Fibroblast of villous mesenchyme (primary cell): ENCODE results near the gene BRINP1. TPM values are rescaled to one million over a fixed set of nuclear protein-coding genes. Genes with fewer than 3 reads are reported as not detected.

Experiments used
- DNase-seq: peaks from one replicate; pipeline ENCODE4 v3.0.0-alpha.2; 2010; ENCODE audit warnings: low read depth
- H3K4me3 ChIP-seq: 2 replicates; pipeline ENCODE4 v1.5.1; 2011; ENCODE audit warnings: low read depth, mild to moderate bottlenecking, low read length
- total RNA-seq: library from RNA; depleted of rRNA; stranded (reverse); fragments of >200 nt; gene quantifications from 2 replicates; pipeline ENCODE4 v1.2.3, GENCODE V29; 2012
- TF ChIP-seq, protein P1 (sequence below): IDR thresholded peaks from 2 replicates; pipeline ENCODE4 v1.5.1; 2012; ENCODE audit warnings: low read depth, mild to moderate bottlenecking, low read length; ENCODE audit not compliant: insufficient read depth

The BRINP1 gene
- total RNA-seq, 1 donor: under 0.01 TPM

DNA sequence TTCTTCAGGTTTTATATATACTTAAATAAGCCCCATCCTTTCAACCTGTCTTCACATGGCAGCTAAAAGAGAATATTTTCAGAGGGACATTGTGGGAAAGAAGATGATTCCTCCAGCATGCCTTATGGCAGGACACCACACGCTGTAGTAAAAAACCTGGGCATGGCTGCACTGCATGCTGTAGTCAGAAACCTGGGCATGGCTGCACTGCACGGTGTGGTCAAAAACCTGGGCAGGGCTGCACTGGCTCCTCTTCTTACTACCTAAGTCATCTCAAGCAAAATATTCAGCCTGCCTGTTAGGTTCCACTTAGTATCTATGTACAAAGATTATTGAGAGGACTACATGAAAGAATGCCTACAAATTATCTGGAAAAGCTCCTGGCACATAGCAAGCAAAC is 153.6 kb downstream of the BRINP1 start:
- H3K4me3 ChIP-seq: no peak overlapping the region
- TF ChIP-seq, protein P1, sequence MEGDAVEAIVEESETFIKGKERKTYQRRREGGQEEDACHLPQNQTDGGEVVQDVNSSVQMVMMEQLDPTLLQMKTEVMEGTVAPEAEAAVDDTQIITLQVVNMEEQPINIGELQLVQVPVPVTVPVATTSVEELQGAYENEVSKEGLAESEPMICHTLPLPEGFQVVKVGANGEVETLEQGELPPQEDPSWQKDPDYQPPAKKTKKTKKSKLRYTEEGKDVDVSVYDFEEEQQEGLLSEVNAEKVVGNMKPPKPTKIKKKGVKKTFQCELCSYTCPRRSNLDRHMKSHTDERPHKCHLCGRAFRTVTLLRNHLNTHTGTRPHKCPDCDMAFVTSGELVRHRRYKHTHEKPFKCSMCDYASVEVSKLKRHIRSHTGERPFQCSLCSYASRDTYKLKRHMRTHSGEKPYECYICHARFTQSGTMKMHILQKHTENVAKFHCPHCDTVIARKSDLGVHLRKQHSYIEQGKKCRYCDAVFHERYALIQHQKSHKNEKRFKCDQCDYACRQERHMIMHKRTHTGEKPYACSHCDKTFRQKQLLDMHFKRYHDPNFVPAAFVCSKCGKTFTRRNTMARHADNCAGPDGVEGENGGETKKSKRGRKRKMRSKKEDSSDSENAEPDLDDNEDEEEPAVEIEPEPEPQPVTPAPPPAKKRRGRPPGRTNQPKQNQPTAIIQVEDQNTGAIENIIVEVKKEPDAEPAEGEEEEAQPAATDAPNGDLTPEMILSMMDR: no peak
- DNase-seq: no peak

DNA sequence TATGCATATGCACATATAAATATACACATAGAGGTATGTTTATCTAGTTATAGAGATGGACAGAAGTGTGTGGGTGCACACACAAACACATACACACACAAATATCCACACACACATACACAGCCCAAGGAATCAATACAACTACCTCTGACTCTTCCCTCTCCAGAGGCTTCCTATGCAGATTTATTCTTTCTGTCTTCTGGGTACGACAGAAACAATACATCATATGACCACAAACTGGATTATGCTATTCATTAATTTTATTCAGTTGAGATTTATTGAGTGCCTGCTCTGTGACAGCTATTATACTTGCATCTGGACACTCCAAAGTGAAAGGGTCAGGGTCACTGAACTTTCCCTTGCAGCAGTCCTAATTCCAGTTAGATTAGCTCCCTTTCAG is 155.8 kb downstream of the BRINP1 start:
- TF ChIP-seq, protein P1: no peak
- H3K4me3 ChIP-seq: no peak overlapping the region
- no peak for DNase-seq

DNA sequence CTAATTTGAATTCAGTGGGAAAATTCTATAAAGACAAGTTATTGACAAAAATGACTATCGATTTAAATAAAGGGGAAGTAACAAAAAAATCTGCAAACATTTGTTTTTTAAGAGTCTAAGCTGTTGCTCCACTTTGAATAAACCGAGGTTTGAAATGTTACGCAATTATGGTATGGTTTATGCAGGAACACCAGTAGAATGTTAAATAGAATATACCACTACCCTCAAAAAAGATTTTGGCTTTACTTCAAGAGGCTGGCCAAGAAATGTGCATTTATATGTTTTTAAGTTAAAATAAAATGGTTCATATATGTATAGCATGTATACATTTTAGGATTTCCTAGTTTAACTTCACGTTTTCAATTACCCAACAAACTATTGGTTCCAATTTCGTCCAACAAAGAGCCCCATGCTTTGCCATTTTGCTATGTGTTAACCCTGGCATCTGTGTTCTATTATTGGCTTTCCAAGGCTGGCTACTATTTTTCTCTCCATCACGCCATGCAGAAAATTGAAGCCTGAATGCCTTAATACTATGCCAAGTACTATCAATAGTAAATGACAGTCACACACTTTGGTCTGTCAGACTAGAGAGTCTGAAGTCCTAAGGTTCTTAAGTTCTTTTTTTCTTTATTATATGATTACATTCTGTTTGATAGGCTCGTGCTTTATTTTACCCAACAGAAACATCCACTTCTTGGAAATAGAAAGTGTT is 171.2 kb downstream of the BRINP1 start:
- TF ChIP-seq, protein P1: no peak
- no peak overlapping the region for H3K4me3 ChIP-seq
- no peak for DNase-seq

DNA sequence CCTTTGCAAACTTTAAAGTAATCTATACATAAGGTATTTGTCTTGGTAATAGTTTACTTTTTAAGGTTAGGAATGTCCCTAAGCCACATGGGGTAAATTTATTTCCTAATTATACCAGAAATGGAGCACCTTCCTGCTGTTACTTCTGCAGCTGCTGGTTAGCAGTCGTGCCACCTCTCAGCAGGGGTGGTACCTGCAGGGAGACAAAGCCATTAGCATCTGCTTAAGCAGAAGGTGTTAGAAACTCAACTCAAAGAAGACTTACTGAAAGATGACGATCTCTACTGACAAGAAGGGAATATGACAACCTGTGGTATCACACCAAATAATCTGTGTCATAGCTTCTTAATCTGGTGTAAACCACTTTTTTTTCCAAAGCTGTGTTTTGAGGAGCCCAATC is 173.7 kb downstream of the BRINP1 start:
- H3K4me3 ChIP-seq: no peak overlapping the region
- TF ChIP-seq, protein P1: no peak
- DNase-seq: no peak

DNA sequence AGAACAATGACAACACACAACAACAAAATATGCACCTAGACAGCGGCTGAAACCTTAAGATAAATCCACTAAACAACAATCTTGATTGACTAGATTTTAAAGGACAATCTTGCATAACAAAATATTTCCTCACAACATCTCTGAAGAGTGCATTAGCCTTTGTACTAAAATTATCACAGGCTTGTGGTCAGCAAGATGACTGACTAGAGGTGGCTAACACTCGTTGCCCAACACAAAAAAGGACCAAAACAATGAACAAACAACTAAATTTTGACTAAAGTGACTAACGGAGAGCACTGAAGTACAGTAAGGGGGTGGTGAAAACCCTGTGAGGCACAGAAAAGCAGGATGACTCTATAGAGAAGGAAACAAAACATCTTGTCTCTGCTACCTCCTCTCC is 183.9 kb downstream of the BRINP1 start:
- DNase-seq: no peak
- no peak overlapping the region for H3K4me3 ChIP-seq
- TF ChIP-seq, protein P1: no peak

DNA sequence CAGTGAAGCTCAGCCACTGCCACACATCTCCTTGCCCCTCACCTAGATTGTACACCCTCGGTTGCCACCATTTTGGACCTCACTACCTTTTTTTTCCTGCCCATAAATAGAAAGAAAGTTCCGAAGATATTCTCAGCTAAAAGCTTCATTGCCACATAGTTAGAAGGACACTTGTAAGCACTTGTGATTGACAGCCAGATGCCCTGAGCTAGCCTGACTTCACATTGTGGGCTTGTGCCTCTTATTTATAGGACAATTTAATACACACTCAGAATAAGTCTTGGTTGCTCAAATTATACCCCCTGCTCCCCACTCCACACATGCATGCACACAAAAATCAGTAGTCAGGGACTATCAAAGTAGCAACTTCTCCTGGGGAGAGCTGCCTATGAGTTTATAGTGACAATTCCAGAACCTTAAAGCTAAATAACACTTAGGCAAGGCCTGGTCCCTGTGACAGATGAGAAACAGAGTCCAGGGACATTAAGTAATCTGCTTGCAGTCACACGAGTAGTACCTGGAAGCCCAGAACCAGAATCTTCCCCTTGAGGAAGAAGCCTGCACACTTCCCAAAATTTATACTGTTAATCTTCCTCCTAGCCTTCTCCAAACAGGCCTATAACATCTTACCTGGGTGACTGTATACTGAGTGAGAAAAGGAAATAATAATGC is 184.8 kb downstream of the BRINP1 start:
- TF ChIP-seq, protein P1: no peak
- DNase-seq: no peak
- no peak overlapping the region for H3K4me3 ChIP-seq
